HepG2 (cell line): Measurements from ENCODE around the gene BLOC1S4. TPM values are rescaled to one million over a fixed set of nuclear protein-coding genes. Genes with fewer than 3 reads are reported as not detected.

Experiments used
- AHR ChIP-seq: IDR thresholded peaks from 2 replicates; pipeline ENCODE4 v1.6.1; 2018; ENCODE audit warnings: missing genetic modification reagents, missing compliant biosample characterization
- KLF11 ChIP-seq: IDR thresholded peaks from 2 replicates; pipeline ENCODE4 v1.6.1; 2016; ENCODE audit warnings: missing compliant biosample characterization
- KMT2A ChIP-seq: sonication (generic); formaldehyde crosslinking; IDR thresholded peaks from 2 replicates; pipeline ENCODE4 v1.4.0; 2020; ENCODE audit warnings: missing genetic modification reagents
- REST ChIP-seq, 2 experiments: IDR thresholded peaks; 2 replicates each; pipeline ENCODE4 v1.6.1; 2011 to 2012; ENCODE audit warnings: low read length in 2 of 2, borderline replicate concordance in 1 of 2, low read depth in 1 of 2, mild to moderate bottlenecking in 1 of 2, moderate library complexity in 1 of 2
- RXRB ChIP-seq: IDR thresholded peaks from 2 replicates; pipeline ENCODE4 v1.6.1; 2016; ENCODE audit warnings: borderline replicate concordance, missing genetic modification reagents, missing compliant biosample characterization
- TBX2 ChIP-seq: sonication (generic); formaldehyde crosslinking; IDR thresholded peaks from 2 replicates; pipeline ENCODE4 v1.5.0; 2020; ENCODE audit warnings: missing genetic modification reagents, mild to moderate bottlenecking, borderline replicate concordance
- ZNF318 ChIP-seq: sonication (generic); formaldehyde crosslinking; IDR thresholded peaks from 2 replicates; pipeline ENCODE4 v1.4.0; 2020; ENCODE audit warnings: mild to moderate bottlenecking, missing genetic modification reagents
- ZNF33B ChIP-seq: sonication (generic); formaldehyde crosslinking; IDR thresholded peaks from 2 replicates; pipeline ENCODE4 v1.5.1; 2020; ENCODE audit warnings: mild to moderate bottlenecking, missing genetic modification reagents
- polyA plus RNA-seq, 8 experiments: library from polyadenylated mRNA; depleted of rRNA in 3 of 8; stranded (reverse) in 7 of 8; unstranded in 1 of 8; fragments of >200 nt; fragmentation: Illumina TruSeq in 4 of 8; extraction: Trizol in 4 of 8; gene quantifications; 2 replicates each; pipeline versions ENCODE4 v1.2.1 to v1.2.3, GENCODE V29; 2011 to 2016; ENCODE audit warnings: low read depth in 4 of 8, missing spikeins in 1 of 8, mixed read lengths in 1 of 8; ENCODE audit not compliant: insufficient read depth in 1 of 8
- total RNA-seq, 5 experiments: library from RNA; depleted of rRNA; stranded (reverse); fragments of >200 nt; fragmentation: Illumina TruSeq; extraction: Trizol; gene quantifications; 2 replicates each; pipeline ENCODE4 v1.2.3, GENCODE V29; 2016; ENCODE audit warnings: low read depth in 1 of 5
- TF ChIP-seq, protein P1 (sequence below): sonication (generic); formaldehyde crosslinking; IDR thresholded peaks from 2 replicates; pipeline ENCODE4 v1.4.0; 2020; ENCODE audit warnings: missing genetic modification reagents; ENCODE audit errors: not compliant biosample characterization
- TF ChIP-seq, protein P2 (sequence below): sonication (generic); formaldehyde crosslinking; IDR thresholded peaks from 2 replicates; pipeline ENCODE4 v1.4.0; 2020; ENCODE audit warnings: low read depth, mild to moderate bottlenecking, missing genetic modification reagents
- TF ChIP-seq, protein P3 (sequence below): sonication (generic); formaldehyde crosslinking; IDR thresholded peaks from 2 replicates; pipeline ENCODE4 v1.4.0; 2020; ENCODE audit warnings: mild to moderate bottlenecking, low read depth, missing genetic modification reagents

BLOC1S4 gene
- total and polyA plus RNA-seq, 2 of the 13 experiments (the other 11 are each of a cell fraction or from before 2014, with no cell fraction given), result 15.5 to 20.9 TPM

DNA sequence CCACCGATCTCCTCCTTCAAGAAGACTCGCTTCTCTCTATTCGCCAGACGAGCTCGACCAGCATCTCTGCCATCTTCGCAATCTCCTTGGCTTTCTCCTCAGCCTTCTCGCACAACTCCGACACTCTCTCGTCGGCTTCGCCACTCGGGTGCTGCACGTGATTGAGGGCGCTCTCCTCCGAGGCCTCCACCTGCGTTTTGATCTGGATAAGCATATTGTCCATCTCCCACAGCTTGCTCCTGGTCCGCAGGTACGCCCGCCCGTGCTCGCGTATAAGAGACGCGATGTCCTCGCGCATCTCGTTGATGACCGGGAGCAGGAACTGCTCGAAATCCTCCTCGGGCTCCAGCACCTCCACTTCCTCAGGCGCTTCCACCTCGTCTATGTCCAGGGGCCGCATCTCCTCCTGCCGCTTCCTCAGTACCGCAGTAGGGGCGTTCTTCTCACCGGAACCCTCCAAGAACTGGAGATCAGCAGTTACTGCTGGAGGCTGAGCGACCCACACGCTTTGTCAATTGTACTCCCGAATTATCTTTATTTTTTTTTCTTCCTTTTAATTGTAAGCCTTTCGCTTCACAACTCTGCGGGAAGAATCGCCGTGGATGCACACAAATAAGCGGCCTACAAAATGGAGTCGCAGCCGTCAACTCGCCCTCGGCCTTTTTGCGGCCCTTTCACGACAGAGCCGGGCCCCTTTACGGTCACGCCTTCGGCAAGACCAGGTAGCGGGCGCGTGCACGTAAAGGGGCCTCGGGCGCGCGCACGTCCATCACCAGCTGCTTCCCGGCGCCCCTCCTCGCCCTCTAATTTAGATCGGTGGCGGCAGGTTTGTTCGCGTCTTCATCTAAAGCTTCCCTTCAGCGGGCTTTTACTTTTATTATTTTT, 6.5 kb upstream of the BLOC1S4 start, which contains the start of gene MRFAP1L1 (continued):
- TF ChIP-seq, protein P1, sequence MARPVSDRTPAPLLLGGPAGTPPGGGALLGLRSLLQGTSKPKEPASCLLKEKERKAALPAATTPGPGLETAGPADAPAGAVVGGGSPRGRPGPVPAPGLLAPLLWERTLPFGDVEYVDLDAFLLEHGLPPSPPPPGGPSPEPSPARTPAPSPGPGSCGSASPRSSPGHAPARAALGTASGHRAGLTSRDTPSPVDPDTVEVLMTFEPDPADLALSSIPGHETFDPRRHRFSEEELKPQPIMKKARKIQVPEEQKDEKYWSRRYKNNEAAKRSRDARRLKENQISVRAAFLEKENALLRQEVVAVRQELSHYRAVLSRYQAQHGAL, result no peak
- TF ChIP-seq RXRB (peak; percentile 28; the same call in 1 of the 2 replicates), ZNF33B (0 out of 2 replicates have a peak, but pooled peaks have one; percentile 66), KLF11 (CRISPR knock-in tag) (no peak; the same call in 1 of the 2 replicates), REST (IDR thresholded peaks at IDR 0.05; ENCODE audit: borderline replicate concordance in 1 of 2, low read depth in 1 of 2, low read length in 2 of 2) (no peak), KMT2A (CRISPR knock-in tag) (peak; percentile 78), AHR (no peak), TBX2 (CRISPR knock-in tag) (peak; percentile 62; the same call in 1 of the 2 replicates), ZNF318 (CRISPR knock-in tag) (0 out of 2 replicates have a peak, but pooled peaks have one; percentile 30)
- TF ChIP-seq, protein P2, sequence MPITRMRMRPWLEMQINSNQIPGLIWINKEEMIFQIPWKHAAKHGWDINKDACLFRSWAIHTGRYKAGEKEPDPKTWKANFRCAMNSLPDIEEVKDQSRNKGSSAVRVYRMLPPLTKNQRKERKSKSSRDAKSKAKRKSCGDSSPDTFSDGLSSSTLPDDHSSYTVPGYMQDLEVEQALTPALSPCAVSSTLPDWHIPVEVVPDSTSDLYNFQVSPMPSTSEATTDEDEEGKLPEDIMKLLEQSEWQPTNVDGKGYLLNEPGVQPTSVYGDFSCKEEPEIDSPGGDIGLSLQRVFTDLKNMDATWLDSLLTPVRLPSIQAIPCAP (CRISPR knock-in tag), result no peak
- TF ChIP-seq, protein P3, sequence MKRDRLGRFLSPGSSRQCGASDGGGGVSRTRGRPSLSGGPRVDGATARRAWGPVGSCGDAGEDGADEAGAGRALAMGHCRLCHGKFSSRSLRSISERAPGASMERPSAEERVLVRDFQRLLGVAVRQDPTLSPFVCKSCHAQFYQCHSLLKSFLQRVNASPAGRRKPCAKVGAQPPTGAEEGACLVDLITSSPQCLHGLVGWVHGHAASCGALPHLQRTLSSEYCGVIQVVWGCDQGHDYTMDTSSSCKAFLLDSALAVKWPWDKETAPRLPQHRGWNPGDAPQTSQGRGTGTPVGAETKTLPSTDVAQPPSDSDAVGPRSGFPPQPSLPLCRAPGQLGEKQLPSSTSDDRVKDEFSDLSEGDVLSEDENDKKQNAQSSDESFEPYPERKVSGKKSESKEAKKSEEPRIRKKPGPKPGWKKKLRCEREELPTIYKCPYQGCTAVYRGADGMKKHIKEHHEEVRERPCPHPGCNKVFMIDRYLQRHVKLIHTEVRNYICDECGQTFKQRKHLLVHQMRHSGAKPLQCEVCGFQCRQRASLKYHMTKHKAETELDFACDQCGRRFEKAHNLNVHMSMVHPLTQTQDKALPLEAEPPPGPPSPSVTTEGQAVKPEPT (CRISPR knock-in tag), result peak; percentile 57; the same call in 1 of the 2 replicates
